Loucy (cell line): Measurements from ENCODE around the gene BTD.

ENCODE experiments used
- H2AFZ ChIP-seq: fragments of 200-600 bp; sonication (generic); 2 replicates; pipeline ENCODE4 v1.6.0; 2016; ENCODE audit warnings: antibody characterized with exemption, mild to moderate bottlenecking, low read length, moderate library complexity
- H3F3A ChIP-seq: fragments of 200-600 bp; 2 replicates; pipeline ENCODE4 v1.6.0; 2016; ENCODE audit warnings: antibody characterized with exemption, low read depth, mild to moderate bottlenecking
- H3K27me3 ChIP-seq: fragments of 200-600 bp; sonication (generic); 2 replicates; pipeline ENCODE4 v1.6.1; 2014; ENCODE audit warnings: low read length, mild to moderate bottlenecking; ENCODE audit not compliant: insufficient read depth, poor library complexity, severe bottlenecking
- H3K36me3 ChIP-seq: fragments of 200-600 bp; sonication (generic); 2 replicates; pipeline ENCODE4 v1.6.1; 2016; ENCODE audit warnings: low read length; ENCODE audit not compliant: insufficient read depth
- H3K4me1 ChIP-seq: fragments of 200-600 bp; sonication (generic); 2 replicates; pipeline ENCODE4 v1.5.1; 2014; ENCODE audit warnings: low read length, mild to moderate bottlenecking; ENCODE audit not compliant: insufficient read depth, poor library complexity, severe bottlenecking
- H3K4me2 ChIP-seq: fragments of 200-600 bp; sonication (generic); 2 replicates; pipeline ENCODE4 v1.6.0; 2014; ENCODE audit warnings: antibody characterized with exemption, low read length, low read depth, mild to moderate bottlenecking; ENCODE audit not compliant: poor library complexity, severe bottlenecking
- H3K4me3 ChIP-seq: fragments of 200-600 bp; sonication (generic); 2 replicates; pipeline ENCODE4 v1.5.1; 2014; ENCODE audit warnings: low read length, mild to moderate bottlenecking, mixed read lengths; ENCODE audit not compliant: poor library complexity, severe bottlenecking
- H3K79me2 ChIP-seq: fragments of 200-600 bp; sonication (generic); 2 replicates; pipeline ENCODE4 v1.6.1; 2014; ENCODE audit warnings: low read length; ENCODE audit not compliant: insufficient read depth
- H3K9ac ChIP-seq: fragments of 200-600 bp; sonication (generic); 2 replicates; pipeline ENCODE4 v1.6.0; 2014; ENCODE audit warnings: mild to moderate bottlenecking, low read depth, low read length, moderate library complexity; ENCODE audit not compliant: poor library complexity, severe bottlenecking
- H3K9me2 ChIP-seq: fragments of 200-600 bp; sonication (generic); replicated peaks from 2 replicates; pipeline ENCODE4 v1.6.1; 2016; ENCODE audit warnings: low read depth, low read length, mixed read lengths
- H3K9me3 ChIP-seq: fragments of 200-600 bp; sonication (generic); 2 replicates; pipeline ENCODE4 v1.6.1; 2014; ENCODE audit warnings: mild to moderate bottlenecking, antibody characterized with exemption, low read length, low read depth; ENCODE audit not compliant: insufficient read depth
- H4K20me1 ChIP-seq: fragments of 200-600 bp; sonication (generic); 2 replicates; pipeline ENCODE4 v1.6.0; 2014; ENCODE audit warnings: antibody characterized with exemption, low read length, mild to moderate bottlenecking; ENCODE audit not compliant: insufficient read depth, poor library complexity, severe bottlenecking
- CTCF ChIP-seq: fragments of 200-600 bp; sonication (generic); conservative IDR thresholded peaks from 2 replicates; pipeline ENCODE4 v1.5.1; 2014; ENCODE audit warnings: mild to moderate bottlenecking, antibody characterized with exemption, low read length
- EZH2phosphoT487 ChIP-seq: fragments of 200-600 bp; IDR thresholded peaks from 2 replicates; pipeline ENCODE4 v1.6.1; 2018; ENCODE audit warnings: antibody characterized with exemption, mild to moderate bottlenecking, moderate library complexity, borderline replicate concordance

Gene BTD

GRCh38 chr3:15579051-15579450 lies 22.5 kb upstream of the BTD start:
- no peak overlapping the region for H2AFZ ChIP-seq
- H3K4me3 ChIP-seq = no peak overlapping the region
- H3K36me3 ChIP-seq = peaks cover 32% of the 10 kb centered on the region
- H3F3A ChIP-seq = no peaks in the 10 kb centered on the region
- H3K9ac ChIP-seq = no peak overlapping the region
- H3K9me3 ChIP-seq = no peaks in the 10 kb centered on the region
- H4K20me1 ChIP-seq = no peaks in the 10 kb centered on the region
- H3K4me2 ChIP-seq = no peak overlapping the region
- H3K27me3 ChIP-seq = no peaks in the 10 kb centered on the region
- H3K9me2 ChIP-seq = no peaks in the 10 kb centered on the region
- TF ChIP-seq EZH2phosphoT487 (no peak), CTCF (no peak)
- H3K79me2 ChIP-seq = no peaks in the 10 kb centered on the region
- H3K4me1 ChIP-seq = no peaks in the 10 kb centered on the region

- no peaks in the 10 kb centered on the region for H3K9me2 ChIP-seq
- no peak overlapping the region for H2AFZ ChIP-seq
- no peaks in the 10 kb centered on the region for H4K20me1 ChIP-seq
- peaks cover 6% of the 10 kb centered on the region for H3K4me1 ChIP-seq
- TF ChIP-seq EZH2phosphoT487 (no peak), CTCF (no peak)
- H3K27me3 ChIP-seq = no peaks in the 10 kb centered on the region
- no peak overlapping the region for H3K4me3 ChIP-seq
- peaks cover 46% of the 10 kb centered on the region for H3K36me3 ChIP-seq
- no peak overlapping the region for H3K9ac ChIP-seq
- H3K79me2 ChIP-seq = no peaks in the 10 kb centered on the region
- H3F3A ChIP-seq = peaks cover under 1% of the 10 kb centered on the region; the same call in 1 of the 2 replicates
- no peak overlapping the region for H3K4me2 ChIP-seq
- no peaks in the 10 kb centered on the region for H3K9me3 ChIP-seq
Measured at GRCh38 chr3:15581471-15582394, 19.8 kb upstream of the BTD start.

- no peak overlapping the region for H3K4me2 ChIP-seq
- H3K9ac ChIP-seq = no peak overlapping the region
- peaks cover 3% of the 10 kb centered on the region; the same call in 1 of the 2 replicates for H3F3A ChIP-seq
- no peak overlapping the region for H3K4me3 ChIP-seq
- H3K36me3 ChIP-seq = peaks cover 44% of the 10 kb centered on the region
- H3K9me3 ChIP-seq = no peaks in the 10 kb centered on the region
- no peaks in the 10 kb centered on the region for H4K20me1 ChIP-seq
- no peaks in the 10 kb centered on the region for H3K27me3 ChIP-seq
- H3K79me2 ChIP-seq = no peaks in the 10 kb centered on the region
- peaks cover 6% of the 10 kb centered on the region for H3K4me1 ChIP-seq
- TF ChIP-seq EZH2phosphoT487 = no peak
- no peak overlapping the region for H2AFZ ChIP-seq
- H3K9me2 ChIP-seq = no peaks in the 10 kb centered on the region
Measured at GRCh38 chr3:15585111-15585845, 16.3 kb upstream of the BTD start.
